Left renal pelvis (tissue), 4 donors: ENCODE measurements around the gene KIAA1671. TPM values are rescaled to one million over a fixed set of nuclear protein-coding genes. Genes with fewer than 3 reads are reported as not detected.
"Not testable (repeated sequence)": the region's sequence is repeated elsewhere in the genome, so short reads cannot be mapped to it uniquely, and the experiment has no call there.

Experiments used
- DNase-seq, 4 donors: peaks; one replicate each; pipeline ENCODE4 v3.0.0-alpha.2; 2013; ENCODE audit warnings: low read depth in 4 of 4, low spot score in 3 of 4
- polyA plus RNA-seq, 4 donors: library from polyadenylated mRNA; unstranded; fragments of 120-200 nt; gene quantifications; one replicate each; pipeline ENCODE4 v1.2.1, GENCODE V29; 2013; ENCODE audit not compliant: insufficient read length in 4 of 4

Gene KIAA1671
- polyA plus RNA-seq, 4 donors = 21.0 to 28.4 (median 24.1) TPM

DNA sequence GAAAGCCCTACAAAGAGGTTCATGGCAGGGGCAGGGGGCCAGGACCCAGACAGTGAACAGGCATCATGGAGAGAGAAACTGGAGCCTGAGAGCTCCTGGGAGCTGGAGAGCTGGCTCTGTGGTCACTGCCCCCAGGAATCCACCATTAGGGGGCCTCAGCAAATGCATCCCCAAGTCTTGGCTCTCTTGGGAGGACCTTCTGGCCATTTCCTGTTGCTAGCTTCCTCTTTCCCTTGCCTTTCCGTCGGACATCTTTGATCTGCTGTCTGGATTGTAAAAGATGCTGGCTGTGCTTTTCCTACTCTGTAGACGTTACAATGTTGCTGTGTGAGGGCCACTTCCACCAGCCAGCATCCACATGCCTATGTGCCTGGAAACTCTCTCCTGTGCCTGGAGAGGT is 259.8 kb downstream of the KIAA1671 start:
- DNase-seq = no peak

GRCh38 chr22:25213221-25213620 is 260.7 kb downstream of the KIAA1671 start:
- no peak for DNase-seq

DNA sequence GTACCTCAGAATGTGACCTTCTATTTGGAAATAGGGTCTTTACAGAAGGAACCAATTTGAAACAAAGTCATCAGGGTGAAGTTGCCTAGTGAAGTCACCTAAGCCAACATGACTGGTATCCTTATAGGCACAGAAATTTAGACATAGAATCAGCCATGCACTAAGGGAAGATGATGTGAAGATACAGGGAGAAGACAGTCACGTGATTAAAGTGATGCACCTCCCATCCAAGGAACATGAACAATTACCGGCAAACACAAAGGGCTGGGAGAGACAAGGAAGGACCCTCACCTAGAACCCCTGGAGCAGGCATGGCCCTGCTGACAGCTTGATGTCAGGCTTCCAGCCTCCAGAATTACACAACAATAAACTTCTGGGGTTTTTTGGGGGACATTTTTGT is 263.7 kb downstream of the KIAA1671 start:
- DNase-seq = no peak

DNA sequence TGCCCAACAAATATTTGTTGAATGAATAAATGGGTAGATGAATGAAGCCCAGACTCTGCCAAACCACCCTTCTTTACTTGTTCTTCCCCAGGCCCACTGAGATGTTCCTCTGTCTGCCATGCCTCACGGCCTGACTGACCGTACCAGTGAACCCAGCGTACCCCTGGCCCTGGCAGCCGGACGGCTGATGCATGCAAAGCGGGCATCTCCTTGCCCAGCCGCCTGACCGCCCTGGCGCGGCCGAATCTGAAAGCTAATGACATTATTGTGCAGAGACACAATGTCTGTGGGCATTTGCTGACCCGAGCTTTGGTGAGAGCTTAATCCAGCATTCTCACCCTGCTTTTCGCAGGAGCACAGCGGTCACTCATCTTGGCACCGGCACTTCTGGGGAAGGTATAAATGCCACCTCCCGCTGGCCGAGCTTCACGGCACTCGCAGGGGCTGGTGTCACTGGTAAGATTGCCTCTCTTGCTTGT is 266.7 kb downstream of the KIAA1671 start, which contains the start of gene CRYBB2:
TSS of gene CRYBB2 (plus strand) at position 429 of the 479 bp plus-strand sequence. CDS start 1,791 bp downstream, outside the sequence.
- DNase-seq = no peak

- no peak for DNase-seq
These were observed 267.5 kb downstream of the KIAA1671 start for GRCh38 chr22:25219948-25220442.

GRCh38 chr22:25221790-25222189 is 269.3 kb downstream of the KIAA1671 start:
- DNase-seq = no peak

- DNase-seq = no peak
These were observed 270.8 kb downstream of the KIAA1671 start for GRCh38 chr22:25223269-25223850.

GRCh38 chr22:25228822-25229221 is 276.3 kb downstream of the KIAA1671 start:
- DNase-seq = no peak

DNA sequence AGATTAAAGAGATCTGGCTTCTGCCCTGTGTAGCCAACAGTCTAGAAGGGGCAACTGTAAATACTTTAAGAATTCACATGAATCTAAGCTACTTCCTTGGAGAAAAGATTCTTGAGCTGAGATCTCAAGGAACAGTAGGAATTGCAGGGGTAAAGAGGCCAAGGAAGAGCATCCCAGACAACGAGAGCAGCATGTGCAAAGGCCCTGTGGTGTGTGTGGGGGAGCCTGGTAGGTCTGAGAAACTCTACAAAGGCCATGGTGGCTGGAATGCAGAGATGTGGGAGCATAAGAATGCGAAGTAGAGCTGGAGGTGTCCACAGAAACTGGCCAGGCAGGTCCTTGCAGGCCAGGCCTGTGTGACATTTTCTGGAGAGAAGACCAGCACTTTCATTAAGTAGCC is 278.2 kb downstream of the KIAA1671 start:
- DNase-seq = not testable (repeated sequence)

- no peak for DNase-seq
These were observed 279.8 kb downstream of the KIAA1671 start for GRCh38 chr22:25232301-25232700.

DNA sequence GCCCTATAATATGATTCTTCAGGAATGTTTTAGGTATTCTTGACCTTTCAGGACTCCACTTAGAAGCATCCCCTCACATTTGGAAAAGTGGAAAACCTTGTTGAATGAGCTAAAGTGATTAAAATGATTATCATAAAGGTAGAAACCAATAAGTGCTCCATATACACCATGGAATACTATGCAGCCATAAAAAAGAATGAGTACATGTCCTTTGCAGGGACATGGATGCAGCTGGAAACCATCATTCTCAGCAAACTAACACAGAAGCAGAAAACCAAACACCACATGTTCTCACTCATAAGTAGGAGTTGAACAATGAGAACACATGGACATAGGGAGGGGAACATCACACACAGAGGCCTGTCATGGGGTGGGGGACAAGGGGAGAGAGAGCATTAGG is 281.2 kb downstream of the KIAA1671 start:
- DNase-seq = not testable (repeated sequence)

GRCh38 chr22:25235547-25236290 is 283.2 kb downstream of the KIAA1671 start:
- DNase-seq = peak; percentile 54 to 68 (median 62)

- no peak for DNase-seq
These were observed 283.9 kb downstream of the KIAA1671 start for GRCh38 chr22:25236417-25236816.

DNA sequence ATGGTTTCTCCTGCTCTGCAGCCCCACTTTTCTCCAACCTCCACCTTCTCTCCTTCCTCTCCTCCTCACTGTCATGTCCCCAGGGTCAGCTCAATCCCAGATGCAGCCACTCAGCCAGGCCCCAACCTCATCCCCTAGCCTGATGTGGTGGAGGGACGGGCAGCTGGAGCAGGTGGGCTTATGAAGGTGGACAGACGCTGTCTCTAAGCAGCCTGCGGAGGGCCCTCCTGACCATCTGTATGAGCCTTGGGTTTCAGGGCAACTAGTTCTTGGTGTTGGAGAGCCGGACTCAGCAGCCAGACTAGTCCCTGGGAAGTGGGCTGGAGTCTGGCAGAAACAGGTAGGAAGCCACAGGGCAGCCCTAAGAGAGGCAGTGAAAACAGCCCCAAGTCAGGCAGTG is 285.0 kb downstream of the KIAA1671 start:
- DNase-seq = no peak

DNA sequence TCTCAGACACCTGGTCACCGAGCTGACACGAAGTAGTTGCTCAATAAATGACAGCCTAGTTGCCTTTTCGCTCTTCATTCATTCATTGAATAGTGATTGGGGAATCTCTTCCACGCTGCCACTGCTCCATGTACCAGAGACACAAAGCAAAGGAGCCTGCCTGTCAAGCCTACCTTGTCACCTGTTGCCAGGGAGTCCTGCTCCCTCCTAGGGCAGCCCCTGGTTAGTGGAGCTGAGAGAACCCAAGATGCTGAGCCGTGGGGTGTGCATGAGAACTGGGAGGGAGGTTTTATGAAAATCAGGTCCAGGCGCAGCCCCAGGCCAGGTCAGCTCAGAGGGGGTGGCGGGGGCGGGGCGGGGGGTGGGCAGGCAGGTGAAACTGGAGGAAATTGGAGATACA is 285.5 kb downstream of the KIAA1671 start:
- DNase-seq = not testable (repeated sequence)

Other genes starting within 250 kb of the KIAA1671 start
- gene PIWIL3, start 178.0 kb upstream of the KIAA1671 start, polyA plus RNA-seq = not detected
- 1 to 10 TPM in 3 of 4 donors, under 1 TPM in 1; 0.67 to 2.9 (median 2.3) TPM for gene SGSM1, start 146.5 kb upstream of the KIAA1671 start, polyA plus RNA-seq
- gene LHFPL7, start 6.0 kb upstream of the KIAA1671 start, polyA plus RNA-seq = not detected
- under 1 TPM in 1 of 4 donors, not detected in 3; 0.50 TPM for gene CRYBB3, start 247.1 kb downstream of the KIAA1671 start, polyA plus RNA-seq